ENCODE data around the gene PACC1. TPM values are rescaled to one million over a fixed set of nuclear protein-coding genes. Genes with fewer than 3 reads are reported as not detected.

The PACC1 gene
- total RNA-seq, 1 experiment from 2014 or later, result 14.5 TPM

GRCh38 chr1:212388985-212389716, 25.5 kb downstream of the PACC1 start:
- ChIA-PET CTCF (no interaction called here), POLR2A (ENCODE audit: low non-redundant PET) (no interaction called here)
- peaks cover 8% of the 10 kb centered on the region for H3K9me3 ChIP-seq (ENCODE audit: low read depth, low read length, poor library complexity, severe bottlenecking)
- no TSS peak for BruUV-seq (replicated peaks)
- intact Hi-C loops (cut with micrococcal nuclease; ENCODE audit: unreplicated experiment), result no loop called here
- H3K4me1 ChIP-seq (ENCODE audit: insufficient read depth, low read length, poor library complexity, severe bottlenecking), result no peaks in the 10 kb centered on the region
- TF ChIP-seq CTCF (conservative IDR thresholded peaks at IDR 0.05; ENCODE audit: low read depth, low read length) (no peak), EZH2 (IDR thresholded peaks at IDR 0.05; ENCODE audit: borderline replicate concordance, low read depth, low read length, poor library complexity, severe bottlenecking) (no peak)
- no peak overlapping the region for H3K4me3 ChIP-seq (ENCODE audit: low read depth, low read length, poor library complexity, severe bottlenecking)
- H3K27ac ChIP-seq (ENCODE audit: low read depth, low read length, poor library complexity, severe bottlenecking), result no peak overlapping the region
- H3K36me3 ChIP-seq (ENCODE audit: insufficient read depth, low read length, poor library complexity, severe bottlenecking), result no peaks in the 10 kb centered on the region
- no peaks in the 10 kb centered on the region for H3K27me3 ChIP-seq (replicated peaks; ENCODE audit: insufficient read depth, low read depth, low read length, poor library complexity)
- no peak for DNase-seq (ENCODE audit: low spot score)

- peaks cover 8% of the 10 kb centered on the region for H3K9me3 ChIP-seq (ENCODE audit: low read depth, low read length, poor library complexity, severe bottlenecking)
- intact Hi-C loops (cut with micrococcal nuclease; ENCODE audit: unreplicated experiment), result no loop called here
- CTCF ChIA-PET, result no interaction called here
Measured at GRCh38 chr1:212386029-212386428, 28.7 kb downstream of the PACC1 start.

GRCh38 chr1:212381397-212382035, 33.2 kb downstream of the PACC1 start:
- no peak overlapping the region for H3K4me3 ChIP-seq (ENCODE audit: low read depth, low read length, poor library complexity, severe bottlenecking)
- ChIA-PET CTCF (no interaction called here), POLR2A (ENCODE audit: low non-redundant PET) (no interaction called here)
- no peak overlapping the region for H3K27ac ChIP-seq (ENCODE audit: low read depth, low read length, poor library complexity, severe bottlenecking)
- H3K4me1 ChIP-seq (ENCODE audit: insufficient read depth, low read length, poor library complexity, severe bottlenecking), result no peaks in the 10 kb centered on the region
- intact Hi-C loops (cut with micrococcal nuclease; ENCODE audit: unreplicated experiment), result no loop called here
- no peaks in the 10 kb centered on the region for H3K27me3 ChIP-seq (replicated peaks; ENCODE audit: insufficient read depth, low read depth, low read length, poor library complexity)
- no peak for TF ChIP-seq CTCF (conservative IDR thresholded peaks at IDR 0.05; ENCODE audit: low read depth, low read length)
- TF ChIP-seq EZH2 (IDR thresholded peaks at IDR 0.05; ENCODE audit: borderline replicate concordance, low read depth, low read length, poor library complexity, severe bottlenecking), result no peak
- no peaks in the 10 kb centered on the region for H3K9me3 ChIP-seq (ENCODE audit: low read depth, low read length, poor library complexity, severe bottlenecking)
- H3K36me3 ChIP-seq (ENCODE audit: insufficient read depth, low read length, poor library complexity, severe bottlenecking), result no peaks in the 10 kb centered on the region
- BruUV-seq (replicated peaks), result no TSS peak
- DNase-seq (ENCODE audit: low spot score), result no peak

More at GRCh38 chr1:212386029-212386428, 28.7 kb downstream of the PACC1 start:
- TF ChIP-seq EZH2 (IDR thresholded peaks at IDR 0.05; ENCODE audit: borderline replicate concordance, low read depth, low read length, poor library complexity, severe bottlenecking) (no peak), CTCF (conservative IDR thresholded peaks at IDR 0.05; ENCODE audit: low read depth, low read length) (no peak)
- no TSS peak for BruUV-seq (replicated peaks)
- Histone ChIP-seq H3K27me3 (replicated peaks; ENCODE audit: insufficient read depth, low read depth, low read length, poor library complexity) (no peaks in the 10 kb centered on the region), H3K4me1 (ENCODE audit: insufficient read depth, low read length, poor library complexity, severe bottlenecking) (no peaks in the 10 kb centered on the region), H3K36me3 (ENCODE audit: insufficient read depth, low read length, poor library complexity, severe bottlenecking) (no peaks in the 10 kb centered on the region), H3K4me3 (ENCODE audit: low read depth, low read length, poor library complexity, severe bottlenecking) (no peak overlapping the region), H3K27ac (ENCODE audit: low read depth, low read length, poor library complexity, severe bottlenecking) (no peak overlapping the region)
- no peak for DNase-seq (ENCODE audit: low spot score)
- POLR2A ChIA-PET (ENCODE audit: low non-redundant PET), result no interaction called here

All from A673 (cell line).